Ramos (cell line): ENCODE measurements around the gene URGCP.

Experiments
- in situ Hi-C: fragments of 300-500 bp; cut with MboI; formaldehyde crosslinking; loops from one replicate; pipeline ENCODE4 v1.14.3; 2022; ENCODE audit warnings: low sequenced_read_pairs; ENCODE audit not compliant: unreplicated experiment

Gene URGCP

DNA sequence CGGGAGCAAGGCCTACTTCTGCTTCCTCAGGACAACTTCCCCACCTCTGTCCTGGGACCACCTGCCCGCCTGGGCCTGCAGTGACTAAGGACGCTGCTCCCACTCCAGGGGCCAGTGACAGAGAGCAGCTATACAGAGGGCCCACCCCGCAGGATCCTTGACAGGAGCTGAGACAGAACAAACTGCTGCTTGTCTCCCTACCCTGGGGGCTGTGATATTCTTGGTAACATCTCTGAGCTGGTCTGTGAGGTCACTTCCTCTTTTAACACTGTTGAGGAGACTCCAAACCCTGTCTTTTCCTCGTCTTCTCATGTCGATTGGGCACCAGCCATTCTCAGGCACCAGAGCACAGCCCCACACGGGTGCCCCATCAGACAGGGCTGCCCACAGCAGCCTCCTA lies 30.2 kb downstream of the URGCP start:
- in situ Hi-C loops, result no loop called here

DNA sequence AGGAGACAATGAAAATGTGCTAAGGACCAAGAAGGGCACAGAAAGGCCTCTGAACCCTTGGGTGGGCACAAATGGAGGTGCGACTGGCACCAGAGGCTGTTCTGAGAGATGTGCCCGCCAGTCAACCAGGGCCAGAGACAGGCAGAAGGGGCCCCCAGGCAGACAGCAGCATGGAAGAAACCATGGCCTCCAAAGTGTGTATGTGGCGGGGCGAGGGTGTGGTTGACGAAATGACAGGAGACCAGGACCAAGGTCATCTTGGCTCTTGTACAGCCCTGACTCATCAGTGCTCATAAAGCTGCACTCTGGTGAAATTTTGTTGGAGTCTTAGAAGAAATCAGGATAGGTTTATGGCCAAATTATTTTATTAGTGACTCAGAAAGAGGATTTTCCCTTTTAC lies 33.1 kb downstream of the URGCP start:
- in situ Hi-C loops, result no loop called here

DNA sequence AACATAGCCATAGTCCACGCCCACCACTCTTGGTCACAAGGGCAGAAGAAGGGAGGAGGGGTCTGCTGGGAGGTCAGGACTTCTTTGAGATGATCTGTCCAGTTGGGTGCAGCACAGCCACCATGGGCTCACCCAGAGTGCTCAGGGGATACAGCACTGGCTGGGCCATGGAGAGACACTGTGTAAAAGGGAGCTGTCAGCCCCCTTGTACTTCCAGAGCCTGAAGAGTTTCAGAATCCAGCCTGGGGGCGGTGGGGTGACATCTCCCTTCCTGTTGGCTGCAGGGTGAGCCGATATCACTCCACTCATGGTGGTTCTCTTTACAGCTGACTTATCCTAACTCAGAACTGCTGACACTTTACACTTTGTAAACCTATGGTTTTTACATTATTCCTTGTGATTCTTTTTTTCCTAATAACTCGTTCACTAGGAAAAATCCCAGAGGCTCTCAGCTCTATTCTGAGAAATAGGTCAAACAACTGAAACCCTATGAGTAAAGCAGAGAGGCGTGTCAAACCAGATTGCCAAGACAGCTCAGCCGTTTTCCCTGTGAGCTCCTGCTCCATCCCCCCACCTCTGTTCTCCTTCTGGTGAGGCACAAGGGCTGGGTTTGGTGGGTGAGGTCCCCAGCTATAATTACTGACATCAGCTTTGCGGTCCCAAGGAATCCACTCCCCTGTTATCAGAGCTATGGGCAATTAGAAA lies 33.8 kb downstream of the URGCP start:
- in situ Hi-C loops, result no loop called here

DNA sequence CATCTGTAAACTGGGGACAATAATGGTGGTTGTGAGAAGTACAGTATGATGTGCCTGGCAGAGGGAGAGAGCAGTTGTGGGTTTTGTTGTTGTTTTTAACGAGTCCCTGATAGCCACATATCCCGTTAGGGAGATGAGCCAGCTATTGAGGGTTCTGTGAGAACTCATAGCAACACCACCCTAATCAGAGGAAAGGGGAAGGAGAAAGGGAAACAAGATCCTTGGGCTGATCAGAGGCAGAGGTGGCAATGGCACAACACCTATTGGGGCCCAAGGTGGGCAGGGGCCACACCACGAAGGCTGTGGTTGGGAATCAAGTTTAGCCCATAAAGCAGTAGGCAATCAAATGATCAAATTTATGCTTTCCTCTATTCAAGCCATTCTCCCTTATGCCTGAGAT lies 35.3 kb downstream of the URGCP start:
- in situ Hi-C loops, result no loop called here

DNA sequence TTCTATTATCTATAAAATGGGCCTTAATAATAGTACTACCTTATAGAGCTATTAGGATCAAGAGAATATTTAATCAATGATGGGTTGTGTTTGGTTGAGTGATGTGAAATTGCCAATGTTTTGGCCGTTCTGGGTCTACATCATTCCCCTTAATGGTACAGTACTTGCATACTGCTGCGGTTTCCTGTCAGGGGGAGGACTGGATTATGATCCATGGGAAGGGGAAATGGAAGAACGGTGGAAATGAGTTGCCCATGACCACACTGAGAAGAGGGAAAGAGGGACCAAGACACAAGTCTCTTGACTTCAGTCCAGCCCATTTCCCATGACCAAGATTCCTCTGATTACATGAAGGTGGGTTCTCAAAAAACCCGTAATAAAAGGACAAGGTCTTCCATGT lies 36.1 kb downstream of the URGCP start:
- in situ Hi-C loops, result no loop called here

DNA sequence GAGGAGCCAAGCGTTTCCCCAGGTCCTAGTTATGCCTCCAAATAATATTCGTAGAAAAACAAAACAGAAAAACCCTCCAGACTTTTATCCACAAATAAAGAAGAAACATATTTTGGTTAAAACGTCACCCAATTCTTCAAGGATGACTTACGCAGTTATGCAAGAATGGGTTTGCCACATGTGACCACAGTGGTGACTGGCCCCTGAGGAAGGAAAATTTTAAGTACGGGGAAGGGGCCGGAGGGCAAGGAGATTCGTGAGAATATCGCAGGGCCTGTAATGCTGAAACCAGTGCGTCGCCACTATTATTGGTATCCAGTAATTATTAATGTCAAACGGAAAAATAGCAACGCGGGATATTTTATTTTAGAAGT lies 36.5 kb downstream of the URGCP start:
- in situ Hi-C loops, result no loop called here

DNA sequence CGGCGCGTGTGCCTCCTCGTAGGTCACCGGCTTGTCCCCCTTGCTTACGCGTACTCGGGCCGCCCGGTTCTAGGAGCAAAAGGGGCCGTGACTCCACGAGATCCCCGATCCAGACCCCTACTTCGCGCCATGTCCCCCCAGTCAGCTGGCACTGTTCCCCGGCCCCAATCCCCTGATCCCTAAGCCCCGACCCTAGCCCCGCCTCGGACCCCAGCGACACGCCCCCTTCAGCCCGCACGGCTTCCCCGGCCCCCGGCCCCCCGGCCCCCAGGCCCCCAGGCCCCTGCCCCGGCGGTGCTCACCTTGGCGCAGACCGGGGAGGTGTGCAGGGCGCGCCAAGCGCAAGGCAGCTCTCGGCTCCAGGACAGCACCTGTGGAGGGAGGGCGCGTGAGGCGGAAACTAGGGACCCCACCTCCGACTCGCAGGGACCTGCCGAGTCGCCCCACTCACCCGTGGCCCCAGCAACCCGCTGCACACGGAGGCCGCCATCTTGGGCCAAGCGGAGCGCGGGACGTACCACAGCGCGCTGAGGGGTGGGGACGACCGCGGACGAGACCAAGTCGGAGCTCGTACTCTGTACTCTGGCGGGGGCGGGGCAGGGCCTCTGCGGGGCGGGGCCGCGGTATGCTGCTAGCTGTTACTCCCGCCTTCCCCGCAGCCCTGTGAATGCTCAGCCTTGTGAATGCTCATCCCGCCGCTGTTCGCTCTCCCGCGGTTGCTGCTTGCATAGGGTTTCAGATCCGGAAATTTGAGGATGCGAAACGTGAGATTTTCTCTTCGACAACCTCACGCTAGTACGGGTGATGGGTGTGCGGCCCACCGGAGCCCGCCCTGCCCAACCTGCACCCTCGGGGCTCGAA lies 37.2 kb downstream of the URGCP start, which contains the start of gene MRPS24:
Gene MRPS24, minus strand, starts transcription at position 512 of the 861 bp plus-strand sequence. Its CDS starts 22 bp downstream, at position 490.
- in situ Hi-C loops, result no loop called here

DNA sequence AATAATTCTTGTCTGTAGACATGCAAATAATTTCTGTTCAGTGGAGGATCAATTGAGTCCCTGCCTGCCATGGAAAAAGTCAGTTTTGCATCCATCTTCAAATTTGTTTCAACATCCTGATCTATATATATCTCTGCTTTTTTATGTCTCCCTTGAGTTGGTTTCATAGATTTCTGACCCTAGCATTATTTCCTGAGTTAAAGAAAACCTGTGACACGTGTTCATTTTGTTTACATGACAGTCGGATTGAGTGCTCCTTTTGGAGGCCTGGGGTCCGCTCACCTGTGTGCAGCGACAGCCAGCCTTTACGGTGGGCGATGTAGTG lies 37.8 kb downstream of the URGCP start:
- in situ Hi-C loops, result no loop called here

DNA sequence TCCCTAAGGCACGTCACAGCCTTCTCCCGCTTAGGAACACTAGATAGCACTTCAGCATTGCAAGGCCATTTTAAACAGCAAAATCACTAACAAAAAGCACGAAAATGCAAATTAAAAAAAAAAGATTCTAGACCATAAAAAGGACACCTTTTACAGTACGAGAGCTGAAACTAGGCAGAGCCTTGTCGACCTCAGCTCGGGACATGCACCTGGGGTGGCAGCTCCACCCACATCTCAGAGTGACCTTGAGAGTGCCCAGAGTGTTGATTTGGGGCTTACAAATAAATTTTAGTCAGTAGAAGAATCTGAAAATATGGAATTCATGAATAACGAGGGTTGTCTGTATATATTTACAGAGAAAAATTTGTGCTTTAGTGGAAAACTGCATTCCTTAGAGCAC lies 38.2 kb downstream of the URGCP start:
- in situ Hi-C loops, result no loop called here

DNA sequence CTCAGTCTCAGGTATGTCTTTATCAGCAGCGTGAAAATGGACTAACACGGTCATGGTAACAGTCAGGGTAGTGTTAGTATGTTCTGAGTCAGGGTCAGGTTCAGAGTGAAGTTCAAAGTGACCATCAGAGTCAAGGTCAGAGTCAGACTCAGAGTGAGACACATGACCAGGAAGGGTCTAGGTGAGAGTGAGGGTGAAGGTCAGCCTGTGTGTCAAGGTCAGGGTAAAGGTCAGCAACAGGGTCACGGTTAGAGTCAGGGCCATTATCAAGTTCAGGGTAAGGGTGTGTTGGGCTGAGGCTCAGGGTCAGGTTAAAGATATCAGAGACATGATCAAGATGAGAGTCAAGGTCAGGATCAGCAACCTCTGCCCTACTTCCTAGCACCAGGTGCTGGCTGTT lies 41.1 kb downstream of the URGCP start:
- in situ Hi-C loops, result no loop called here

DNA sequence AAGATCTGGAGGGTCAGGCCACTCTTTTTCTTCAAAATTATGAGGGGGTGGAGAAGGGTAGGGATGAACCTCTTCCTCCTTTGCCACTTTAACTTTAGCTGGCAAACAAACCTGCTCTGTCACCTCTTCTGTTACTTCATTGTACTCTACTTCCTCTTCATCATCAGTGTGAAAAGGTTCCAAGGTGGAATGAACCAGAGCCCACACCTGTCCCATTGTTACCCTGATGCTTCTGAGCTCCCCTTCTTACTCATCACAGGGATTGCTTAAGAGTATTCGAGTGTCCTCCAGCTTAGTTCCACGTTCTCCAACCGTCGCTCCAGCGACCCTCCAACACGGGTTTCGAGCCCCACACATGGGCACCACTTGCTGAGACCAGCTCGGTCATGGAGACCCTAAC lies 42.3 kb downstream of the URGCP start:
- in situ Hi-C loops, result no loop called here

DNA sequence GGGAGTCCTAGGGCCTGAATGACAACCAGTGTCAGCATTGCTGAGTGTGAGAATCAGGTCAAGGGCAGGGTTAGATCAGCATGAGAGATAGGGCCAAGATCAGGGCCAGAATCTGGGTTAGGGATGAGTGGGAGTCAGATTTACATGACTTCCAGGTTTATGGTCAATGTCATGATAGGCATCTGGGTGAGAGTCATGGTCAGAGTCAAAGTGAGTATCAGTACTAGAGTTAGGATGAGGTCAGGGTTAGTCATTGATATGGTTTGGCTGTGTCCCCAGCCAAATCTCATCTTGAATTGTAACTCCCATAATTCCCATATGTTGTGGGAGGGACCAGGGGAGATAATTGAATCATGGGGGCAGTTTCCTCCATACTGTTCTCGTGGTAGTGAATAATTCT lies 49.4 kb downstream of the URGCP start:
- in situ Hi-C loops, result no loop called here

DNA sequence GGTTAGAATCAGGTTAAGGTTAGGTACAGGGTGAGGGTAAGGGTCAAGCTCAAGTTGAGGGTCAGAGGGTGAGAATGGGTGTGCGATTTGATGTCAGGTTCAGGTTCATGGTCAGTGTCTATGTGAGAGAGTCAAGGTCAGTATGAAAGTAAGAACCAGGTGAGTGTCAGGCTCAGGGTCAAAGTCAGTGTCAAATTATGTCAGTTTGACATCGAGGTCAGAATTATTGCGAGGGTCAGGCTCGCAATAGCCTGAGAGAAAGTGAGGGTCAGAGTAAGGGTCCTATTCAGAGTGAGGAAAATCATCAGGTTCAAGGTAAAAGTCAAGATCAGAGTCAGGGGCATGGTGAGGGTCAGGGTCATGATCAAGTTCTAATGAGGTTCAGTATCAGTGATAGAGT lies 50.1 kb downstream of the URGCP start:
- in situ Hi-C loops, result no loop called here

DNA sequence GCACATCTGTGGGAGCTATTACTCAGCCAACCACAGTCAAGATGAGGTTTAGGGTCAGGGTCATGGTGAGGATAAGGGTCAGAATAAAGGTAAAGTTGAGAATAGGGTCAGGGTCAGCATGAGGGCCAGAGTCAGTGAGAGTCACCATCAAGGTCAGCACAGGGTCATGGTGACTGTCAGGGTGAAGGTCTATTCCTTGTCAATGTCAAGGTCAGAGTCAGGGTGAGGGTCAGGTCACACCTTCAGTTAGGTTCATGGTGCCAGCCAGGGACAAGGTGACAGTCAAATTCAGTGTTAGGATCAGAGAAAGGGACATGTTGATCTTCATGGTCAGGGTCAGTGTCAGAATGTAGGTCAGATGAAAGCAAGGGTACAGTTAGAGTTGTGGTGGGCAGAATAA lies 51.2 kb downstream of the URGCP start:
- in situ Hi-C loops, result no loop called here

DNA sequence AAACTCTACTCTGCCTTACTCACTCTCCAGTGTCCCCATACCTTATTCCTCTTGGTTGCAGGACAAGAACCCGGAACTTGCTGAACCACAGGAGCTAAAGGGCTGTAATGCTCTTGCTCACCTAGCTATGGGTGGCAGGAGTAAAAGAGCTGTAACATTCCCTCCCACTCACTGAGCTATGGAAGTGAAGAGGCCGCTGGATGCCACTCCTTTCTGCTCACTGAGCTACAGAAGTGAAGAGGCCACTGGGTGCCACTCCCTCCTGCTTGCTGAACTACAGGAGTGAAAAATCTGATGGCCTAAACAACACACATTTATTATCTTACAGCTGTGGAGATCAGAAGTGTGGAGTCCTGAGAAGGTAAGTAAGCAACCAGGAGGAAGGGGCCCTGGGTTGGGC lies 54.6 kb downstream of the URGCP start:
- in situ Hi-C loops, result no loop called here

DNA sequence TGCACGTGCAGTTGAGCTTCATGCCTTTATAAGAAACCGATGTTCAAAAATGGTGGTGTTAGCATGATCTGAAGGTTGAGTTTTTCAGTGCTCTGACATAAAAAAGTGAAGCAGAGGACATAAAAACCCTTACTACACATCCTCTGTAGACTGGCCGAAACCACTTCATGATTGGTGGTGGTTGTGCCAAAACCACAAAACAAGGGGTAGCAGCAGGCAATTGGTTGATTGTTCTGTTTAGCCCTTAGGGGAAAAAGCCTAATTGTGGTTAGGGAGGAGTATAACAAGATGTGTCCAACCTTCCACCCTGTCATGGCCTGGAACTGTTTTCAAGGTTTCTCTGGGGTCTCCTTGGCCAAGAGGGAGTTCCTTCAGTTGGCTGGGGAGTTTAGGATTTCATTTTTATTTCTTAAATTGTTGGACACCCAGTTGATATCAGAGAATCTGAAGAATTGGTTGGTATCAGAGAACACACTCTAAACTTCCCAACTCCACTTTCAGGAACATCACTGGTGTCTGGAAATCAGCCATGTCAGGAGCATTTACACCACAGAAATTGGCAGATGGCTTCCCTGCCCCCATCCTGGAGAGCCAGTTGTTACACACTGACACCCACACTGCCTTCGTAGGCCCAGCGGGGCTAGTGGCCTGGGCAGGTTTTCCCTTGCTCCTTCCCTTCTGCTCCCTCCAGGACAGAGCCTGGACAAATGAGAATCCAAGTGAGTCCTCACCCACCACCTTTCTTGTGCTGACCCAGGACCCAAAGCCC lies 55.9 kb downstream of the URGCP start:
- in situ Hi-C loops, result no loop called here

DNA sequence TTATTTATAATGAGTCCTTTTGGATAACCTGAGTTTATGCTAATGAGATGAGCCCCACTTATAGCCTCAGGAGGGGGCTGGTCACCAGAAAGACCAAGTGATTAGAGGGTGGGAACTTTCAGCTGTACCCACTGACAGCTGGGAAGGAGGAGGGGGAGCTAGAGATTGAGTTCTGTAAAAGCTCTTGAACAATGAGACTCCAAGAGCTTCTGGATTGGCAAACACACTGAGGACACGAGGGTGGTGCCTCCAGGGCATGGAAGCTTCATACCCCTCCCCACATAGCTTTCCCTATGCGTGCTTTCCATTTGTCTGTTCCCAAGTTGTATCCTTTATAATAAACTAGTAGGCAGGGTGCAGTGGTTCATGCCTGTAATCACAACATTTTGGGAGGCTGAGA lies 57.3 kb downstream of the URGCP start:
- in situ Hi-C loops, result loop anchor here (25.0 kb wide), 1 partner anchor 287 kb away; no protein-coding TSS in a partner anchor

DNA sequence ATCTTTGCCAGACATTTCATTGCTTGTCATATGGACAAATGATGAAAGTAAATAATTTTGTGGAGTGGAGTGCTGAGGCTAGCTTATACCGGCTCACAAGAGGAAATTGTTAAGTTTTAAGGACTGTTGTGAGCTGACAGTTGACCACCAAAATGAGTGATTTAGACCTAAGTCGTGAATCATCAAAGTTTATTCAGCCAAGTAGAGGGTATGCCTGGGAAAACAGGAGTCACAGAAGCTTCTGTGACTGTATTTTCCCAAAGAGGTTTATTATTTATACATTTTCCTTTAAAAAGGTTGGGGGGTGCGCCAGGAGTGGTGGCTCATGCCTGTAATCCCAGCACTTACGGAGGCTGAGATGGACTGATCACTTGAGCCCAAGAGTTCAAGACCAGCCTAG lies 58.9 kb downstream of the URGCP start:
- in situ Hi-C loops, result loop anchor here (25.0 kb wide), 1 partner anchor 285 kb away; no protein-coding TSS in a partner anchor

DNA sequence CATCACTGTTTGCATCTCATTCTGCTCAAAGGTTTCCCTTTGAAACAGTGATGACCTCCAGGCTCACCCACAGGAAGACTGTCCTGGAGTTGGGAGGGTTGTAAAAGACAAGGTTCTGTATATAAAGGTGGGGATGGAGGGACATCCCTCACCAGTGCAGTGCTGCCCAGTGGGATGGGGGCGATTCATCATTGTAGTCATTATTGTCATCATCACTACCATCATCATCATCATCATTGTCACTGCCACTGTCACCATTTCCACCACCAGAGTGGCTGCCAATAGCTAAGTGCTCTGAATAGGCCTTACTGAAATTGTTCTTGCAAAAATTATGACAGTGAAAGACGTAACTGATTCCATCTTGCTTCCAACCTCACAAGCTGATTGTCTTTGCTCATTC lies 61.7 kb downstream of the URGCP start:
- in situ Hi-C loops, result loop anchor here (25.0 kb wide), 1 partner anchor 282 kb away; no protein-coding TSS in a partner anchor

DNA sequence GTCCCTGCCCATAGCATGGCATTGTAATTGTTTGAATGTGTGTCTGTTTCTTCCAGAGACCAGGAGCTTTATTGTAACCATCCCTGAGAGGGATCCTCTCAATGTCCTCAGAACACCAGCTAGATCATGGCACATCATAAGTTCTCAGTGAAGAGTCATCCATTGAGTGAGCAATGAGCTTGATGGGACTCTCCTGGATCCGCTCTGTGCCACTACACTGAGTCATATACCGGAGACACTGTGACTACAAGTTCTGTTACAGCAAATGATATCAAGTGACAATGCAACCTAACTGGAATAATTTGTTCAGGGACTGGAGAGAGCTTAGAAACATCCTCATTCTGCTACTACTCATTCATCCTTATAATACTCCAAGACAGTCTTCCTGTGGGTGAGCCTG lies 62.1 kb downstream of the URGCP start:
- in situ Hi-C loops, result loop anchor here (25.0 kb wide), 1 partner anchor 282 kb away; no protein-coding TSS in a partner anchor

DNA sequence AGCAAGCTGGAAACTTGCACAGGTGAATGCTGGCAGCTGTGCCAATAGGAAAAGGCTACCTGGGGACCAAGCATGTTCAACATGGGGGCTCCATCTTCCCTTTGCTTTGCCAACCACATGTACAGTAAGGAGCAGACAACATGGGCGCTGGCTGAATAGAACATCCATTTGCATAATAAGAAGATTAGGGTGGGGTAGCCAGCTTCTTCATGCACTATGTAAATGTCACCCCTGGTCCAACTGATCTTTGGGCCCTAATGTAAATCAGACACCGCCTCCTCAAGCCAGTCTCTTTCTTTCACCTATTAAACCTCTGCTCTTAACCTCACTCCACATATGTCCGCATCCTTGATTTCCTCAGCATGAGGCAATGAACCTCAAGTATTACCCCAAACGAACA lies 63.1 kb downstream of the URGCP start:
- in situ Hi-C loops, result loop anchor here (25.0 kb wide), 1 partner anchor 281 kb away; no protein-coding TSS in a partner anchor
